HL-60/S4 treated with phorbol 12-myristate 13-acetate at 8.2 ng/mL for 4 days and 3 days (cell line): ENCODE measurements around the gene CDC42BPB.
"Not testable (repeated sequence)": the region's sequence is repeated elsewhere in the genome, so short reads cannot be mapped to it uniquely, and the experiment has no call there.

ENCODE experiments used
- in situ Hi-C: fragments of 300-500 bp; cut with MboI; formaldehyde crosslinking; loops from 2 replicates; pipeline ENCODE4 v1.15.0; 2022; ENCODE audit warnings: low sequenced_read_pairs

Gene CDC42BPB

GRCh38 chr14:102932484-102933248 is 124.7 kb downstream of the CDC42BPB start:
- in situ Hi-C loops: no loop called here

- in situ Hi-C loops: no loop called here
Measured at GRCh38 chr14:102931580-102932285, 125.6 kb downstream of the CDC42BPB start.

- in situ Hi-C loops: no loop called here
Measured at GRCh38 chr14:102930753-102931579, 126.4 kb downstream of the CDC42BPB start.

DNA sequence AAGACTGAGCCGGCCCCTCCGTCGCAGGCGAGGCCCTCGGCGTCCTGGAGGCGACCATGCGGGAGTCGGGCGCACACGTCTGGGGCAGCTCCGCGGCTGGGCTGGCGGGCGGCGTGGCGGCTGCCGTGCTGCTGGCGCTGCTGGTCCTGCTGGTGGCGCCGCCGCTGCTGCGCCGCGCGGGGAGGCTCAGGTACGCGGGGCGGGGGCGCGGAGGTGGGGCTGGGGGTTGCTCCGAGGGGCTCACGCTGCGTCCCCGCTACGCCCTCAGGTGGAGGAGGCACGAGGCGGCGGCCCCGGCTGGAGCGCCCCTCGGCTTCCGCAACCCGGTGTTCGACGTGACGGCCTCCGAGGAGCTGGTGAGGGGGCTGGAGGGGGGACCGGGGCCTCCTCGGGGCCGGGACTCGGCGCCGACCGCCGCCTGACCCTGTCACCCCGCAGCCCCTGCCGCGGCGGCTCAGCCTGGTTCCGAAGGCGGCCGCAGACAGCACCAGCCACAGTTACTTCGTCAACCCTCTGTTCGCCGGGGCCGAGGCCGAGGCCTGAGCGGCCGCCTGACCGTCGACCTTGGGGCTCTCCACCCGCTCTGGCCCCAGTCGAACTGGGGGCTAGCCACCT is 127.1 kb downstream of the CDC42BPB start:
- in situ Hi-C loops: no loop called here

GRCh38 chr14:102929241-102930137 is 127.9 kb downstream of the CDC42BPB start:
- in situ Hi-C loops: no loop called here

GRCh38 chr14:102928412-102929240 is 128.7 kb downstream of the CDC42BPB start:
- in situ Hi-C loops: no loop called here

DNA sequence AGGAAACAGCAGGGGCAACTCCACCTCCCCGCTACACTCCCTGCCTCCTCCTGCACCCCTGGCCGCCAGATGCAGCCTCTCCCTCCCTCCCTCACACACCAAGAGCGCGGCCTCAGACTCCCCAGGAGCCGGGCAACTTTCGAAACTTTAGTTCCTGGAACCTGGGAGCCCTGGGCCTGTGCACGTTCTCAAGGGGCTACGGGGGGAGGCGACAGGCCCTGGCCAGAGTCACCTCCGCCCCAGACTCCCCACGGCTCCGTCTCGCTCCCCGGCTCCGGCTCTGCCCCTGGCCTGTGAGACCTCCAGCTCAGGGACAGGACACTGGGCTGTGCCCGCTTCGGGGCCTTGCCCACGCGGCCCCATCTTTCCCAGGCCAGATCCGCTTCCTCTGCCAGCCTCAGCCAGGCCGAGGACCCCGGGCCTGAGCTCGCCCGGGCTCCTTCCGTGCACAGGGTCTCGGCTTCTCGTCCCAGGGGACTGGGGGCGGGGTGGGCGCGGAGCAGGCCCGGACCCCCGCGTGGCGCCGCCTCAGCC is 129.4 kb downstream of the CDC42BPB start:
- in situ Hi-C loops: no loop called here

- in situ Hi-C loops: no loop called here
Measured at GRCh38 chr14:102927346-102927877, 129.9 kb downstream of the CDC42BPB start.

DNA sequence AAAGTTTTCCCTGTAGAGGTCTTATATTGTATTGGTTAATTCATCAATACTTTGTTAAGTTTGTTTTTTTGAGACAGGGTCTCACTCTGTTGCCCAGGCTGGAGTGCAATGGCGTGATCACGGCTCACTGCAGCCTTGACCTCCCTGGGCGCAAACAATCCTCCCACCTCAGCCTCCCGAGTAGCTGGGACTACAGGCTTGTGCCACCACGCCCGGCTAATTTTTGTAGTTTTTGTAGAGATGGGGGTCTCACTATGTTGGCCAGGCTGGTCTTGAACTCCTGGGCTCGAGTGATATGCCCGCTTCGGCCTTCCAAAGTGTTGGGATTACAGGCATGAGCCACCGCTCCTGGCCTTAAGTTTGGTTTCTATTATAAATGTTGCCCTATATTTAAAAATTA is 130.5 kb downstream of the CDC42BPB start:
- in situ Hi-C loops: not testable (repeated sequence)

DNA sequence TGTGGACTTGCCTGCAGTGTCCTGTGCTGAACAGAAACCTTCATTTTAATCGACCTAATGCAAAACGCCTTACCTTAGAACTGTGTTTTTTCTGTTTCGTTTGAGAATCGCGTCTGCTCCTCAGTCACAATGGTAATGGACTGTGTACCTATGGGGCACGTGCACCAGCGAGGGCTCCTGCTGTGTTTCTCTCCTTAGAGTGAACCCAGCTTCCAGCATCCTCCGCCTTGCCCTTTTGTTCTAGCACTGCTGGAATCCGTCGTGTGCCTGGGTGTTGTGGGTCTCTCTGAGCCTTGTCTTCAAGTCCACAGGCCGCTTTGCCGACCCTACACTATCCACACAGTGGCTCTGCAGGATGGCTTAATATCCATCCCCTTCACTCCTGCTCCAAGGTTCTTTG is 131.2 kb downstream of the CDC42BPB start:
- in situ Hi-C loops: no loop called here

- in situ Hi-C loops: no loop called here
Measured at GRCh38 chr14:102925646-102926045, 131.7 kb downstream of the CDC42BPB start.

DNA sequence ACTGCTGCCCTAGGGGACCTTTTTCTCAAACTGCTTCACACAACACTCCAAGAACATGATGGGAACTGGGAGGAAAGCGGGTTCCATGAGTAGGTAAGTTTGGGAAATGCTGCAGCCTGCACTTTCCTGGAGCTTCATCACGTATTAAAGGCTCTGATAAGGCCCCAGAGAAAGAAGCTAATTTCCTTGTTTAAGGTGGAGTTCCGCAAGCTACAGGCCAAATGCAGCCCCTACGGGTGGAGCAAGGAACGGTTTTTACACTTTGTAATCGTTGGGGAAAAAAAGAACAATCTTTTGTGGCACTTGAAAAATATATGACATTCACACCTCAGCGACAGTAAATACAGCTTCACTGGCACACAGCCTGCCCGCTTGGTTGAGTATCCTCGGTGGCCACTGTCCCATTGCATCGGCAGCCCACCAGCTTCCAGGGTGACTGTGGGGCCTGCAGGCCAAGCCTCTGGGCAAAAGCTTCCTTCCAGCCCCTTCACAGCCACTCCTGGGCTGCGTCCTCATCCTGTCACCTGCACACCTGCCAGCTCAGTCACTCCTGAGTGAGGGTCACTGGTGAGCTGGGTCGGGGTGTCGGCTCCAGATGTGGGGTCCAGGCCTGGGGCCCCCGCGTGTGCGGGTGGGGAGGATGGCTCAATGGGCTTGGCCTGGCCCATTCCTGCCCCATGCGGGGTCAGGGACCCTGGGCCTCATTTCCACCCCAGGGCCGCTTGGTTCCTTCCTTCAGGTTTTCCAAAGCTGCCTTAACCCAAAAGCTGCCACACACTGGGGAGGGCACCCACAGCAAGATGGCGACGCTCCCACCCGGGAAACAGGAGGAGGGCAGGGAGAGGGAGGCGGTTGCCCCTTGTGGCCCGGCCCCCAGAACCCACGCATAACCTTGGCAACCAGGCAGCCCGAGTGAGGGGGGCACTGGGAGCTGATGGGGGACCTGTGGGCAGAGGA is 132.4 kb downstream of the CDC42BPB start:
- in situ Hi-C loops: no loop called here

DNA sequence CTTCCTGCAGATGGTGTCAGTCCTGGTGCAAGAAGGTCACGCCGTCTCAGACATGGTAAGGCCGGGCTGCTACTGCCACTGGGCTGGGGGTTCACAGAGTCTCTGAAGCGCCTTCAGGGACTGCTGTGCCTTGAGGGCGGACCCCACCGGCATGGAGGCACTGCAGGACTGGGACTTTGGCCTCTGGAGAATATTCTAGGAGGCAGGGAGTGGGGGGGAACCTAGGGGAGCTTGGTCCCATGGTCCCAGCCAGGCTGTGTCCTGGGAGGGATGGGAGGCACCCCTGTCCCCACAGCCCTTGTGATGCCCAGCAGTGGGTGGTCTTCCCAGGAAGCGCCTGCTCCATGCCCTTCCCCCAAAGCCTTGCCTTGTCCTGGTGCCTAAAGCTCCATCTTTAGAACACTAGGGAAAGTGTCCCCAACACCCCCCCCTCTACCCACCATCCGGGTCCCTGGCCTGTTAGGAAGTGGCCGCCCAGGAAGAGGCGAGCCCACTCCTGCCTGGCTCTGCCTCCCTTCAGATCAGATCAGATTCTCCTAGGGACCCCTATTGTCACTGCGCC is 133.3 kb downstream of the CDC42BPB start:
- in situ Hi-C loops: no loop called here

DNA sequence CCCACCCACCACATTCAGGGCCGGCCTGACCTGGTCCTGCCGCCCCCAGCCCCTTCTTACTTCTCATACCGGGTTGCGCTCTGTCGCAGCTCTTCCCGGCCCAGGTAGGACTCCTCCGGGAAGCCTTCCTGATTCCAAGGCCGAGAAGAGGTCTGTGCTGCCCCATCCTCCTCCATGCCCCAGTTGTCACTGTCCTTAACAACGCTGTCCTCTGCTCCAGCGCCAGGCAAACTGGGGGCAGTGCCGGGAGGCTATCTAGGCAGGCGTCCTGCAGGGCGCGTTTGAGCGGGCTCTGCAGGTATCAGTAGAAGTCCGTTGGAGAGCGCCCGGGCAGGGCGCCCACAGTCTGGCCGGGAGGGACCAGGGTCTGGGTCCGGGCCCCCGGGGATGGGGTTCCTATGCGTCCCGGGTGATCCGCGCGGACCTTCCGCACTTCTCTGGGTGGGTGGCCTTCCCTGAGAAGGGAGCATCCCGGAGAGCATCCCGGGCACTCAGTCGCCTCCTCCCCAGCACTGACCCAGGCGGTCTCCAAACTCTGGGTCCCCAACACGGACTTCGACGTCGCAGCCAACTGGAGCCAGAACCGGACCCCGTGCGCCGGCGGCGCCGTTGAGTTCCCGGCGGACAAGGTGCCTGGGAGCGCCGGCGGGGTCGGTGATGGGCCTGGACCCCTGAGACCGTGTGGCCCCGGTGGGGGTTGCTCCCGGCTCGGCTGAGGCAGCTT is 134.0 kb downstream of the CDC42BPB start:
- in situ Hi-C loops: no loop called here

DNA sequence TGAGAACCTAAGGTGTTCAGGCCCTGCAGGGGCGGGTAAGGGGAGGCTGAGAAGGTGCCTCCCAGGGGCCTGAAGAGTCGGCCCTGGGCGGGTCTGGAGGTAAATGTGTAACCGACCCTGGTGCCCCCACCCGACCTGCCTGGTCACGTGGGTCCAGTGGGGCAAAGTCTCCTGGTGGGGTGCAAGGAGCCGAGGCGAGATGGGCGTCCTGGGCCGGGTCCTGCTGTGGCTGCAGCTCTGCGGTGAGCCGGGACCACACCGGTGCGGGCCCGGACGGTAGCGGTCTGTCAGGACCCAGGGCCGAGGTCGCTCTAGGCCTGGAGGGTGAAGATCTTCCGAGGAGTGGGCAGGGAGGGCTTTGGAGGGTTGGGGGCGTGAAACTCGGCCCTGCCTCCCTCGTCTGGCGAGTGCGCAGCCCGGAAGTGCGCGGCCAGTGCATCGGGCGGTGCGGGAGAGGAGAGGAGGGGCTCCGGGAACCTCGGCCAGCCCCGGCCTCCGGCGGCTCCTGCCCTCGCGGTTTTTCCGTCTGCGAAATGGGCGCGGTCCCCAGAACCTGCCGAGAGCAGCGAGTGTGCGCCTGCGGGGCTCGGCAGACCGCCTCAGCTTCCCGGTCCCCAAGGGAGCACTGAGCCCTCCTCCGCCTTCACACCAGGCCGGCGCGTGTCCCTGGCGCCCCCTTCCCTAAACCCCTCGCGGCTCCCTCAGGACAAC is 134.7 kb downstream of the CDC42BPB start, which contains the start of gene AMN:
Gene AMN, plus strand, starts transcription at position 174 of the 711 bp plus-strand sequence. Its CDS starts 26 bp downstream, at position 200.
- in situ Hi-C loops: no loop called here

GRCh38 chr14:102920998-102921304 is 136.4 kb downstream of the CDC42BPB start:
- in situ Hi-C loops: no loop called here
